WTC11 (cell line): ENCODE data around the gene DHFR2.

Source experiments
- TF ChIP-seq, protein P1 (sequence below): sonication (generic); formaldehyde crosslinking; IDR thresholded peaks from 2 replicates; pipeline ENCODE4 v1.8.0; 2022; ENCODE audit warnings: mild to moderate bottlenecking, missing genetic modification reagents
- TF ChIP-seq, protein P2 (sequence below): fragments of 200-600 bp; IDR thresholded peaks from 2 replicates; pipeline ENCODE4 v1.8.0; 2022; ENCODE audit warnings: antibody characterized with exemption
- TF ChIP-seq, protein P3 (sequence below): sonication (generic); formaldehyde crosslinking; IDR thresholded peaks from 2 replicates; pipeline ENCODE4 v1.8.1; 2023; ENCODE audit warnings: mild to moderate bottlenecking, moderate library complexity, missing genetic modification reagents
- TF ChIP-seq, protein P4 (sequence below): sonication (generic); formaldehyde crosslinking; conservative IDR thresholded peaks from 2 replicates; pipeline ENCODE4 v1.8.1; 2022; ENCODE audit warnings: mild to moderate bottlenecking, missing genetic modification reagents

DNA sequence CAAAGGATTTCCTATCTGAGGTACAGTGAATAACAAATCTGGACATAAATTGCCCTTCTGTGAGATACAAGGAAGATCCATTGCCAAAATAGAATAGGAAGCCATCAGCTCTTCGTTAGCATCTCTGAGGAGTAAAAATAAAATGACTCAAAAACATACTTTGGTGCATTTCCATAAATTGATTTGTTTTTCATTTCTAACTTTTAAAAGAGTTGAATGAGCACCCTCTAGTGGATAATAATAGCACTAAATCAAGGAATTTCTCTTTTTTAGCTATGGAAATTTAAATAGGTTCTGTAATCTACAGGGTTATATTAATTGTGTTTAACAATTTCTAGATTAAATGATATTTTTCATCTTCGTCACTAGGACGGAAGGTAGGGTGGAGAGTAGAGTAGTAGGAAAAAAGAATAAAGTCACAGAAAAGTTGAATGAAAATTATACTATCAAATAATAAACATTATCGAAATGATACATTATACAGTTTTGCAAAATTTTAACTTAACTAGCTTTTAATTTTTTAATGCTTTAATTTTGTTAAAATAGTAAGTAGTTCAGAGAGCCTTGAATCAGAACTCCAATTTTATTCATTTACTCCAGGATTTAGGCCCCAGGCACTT, 6.6 kb upstream of the DHFR2 start:
- TF ChIP-seq, protein P1, sequence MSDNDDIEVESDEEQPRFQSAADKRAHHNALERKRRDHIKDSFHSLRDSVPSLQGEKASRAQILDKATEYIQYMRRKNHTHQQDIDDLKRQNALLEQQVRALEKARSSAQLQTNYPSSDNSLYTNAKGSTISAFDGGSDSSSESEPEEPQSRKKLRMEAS (CRISPR knock-in tag) = no peak
- TF ChIP-seq, protein P2, sequence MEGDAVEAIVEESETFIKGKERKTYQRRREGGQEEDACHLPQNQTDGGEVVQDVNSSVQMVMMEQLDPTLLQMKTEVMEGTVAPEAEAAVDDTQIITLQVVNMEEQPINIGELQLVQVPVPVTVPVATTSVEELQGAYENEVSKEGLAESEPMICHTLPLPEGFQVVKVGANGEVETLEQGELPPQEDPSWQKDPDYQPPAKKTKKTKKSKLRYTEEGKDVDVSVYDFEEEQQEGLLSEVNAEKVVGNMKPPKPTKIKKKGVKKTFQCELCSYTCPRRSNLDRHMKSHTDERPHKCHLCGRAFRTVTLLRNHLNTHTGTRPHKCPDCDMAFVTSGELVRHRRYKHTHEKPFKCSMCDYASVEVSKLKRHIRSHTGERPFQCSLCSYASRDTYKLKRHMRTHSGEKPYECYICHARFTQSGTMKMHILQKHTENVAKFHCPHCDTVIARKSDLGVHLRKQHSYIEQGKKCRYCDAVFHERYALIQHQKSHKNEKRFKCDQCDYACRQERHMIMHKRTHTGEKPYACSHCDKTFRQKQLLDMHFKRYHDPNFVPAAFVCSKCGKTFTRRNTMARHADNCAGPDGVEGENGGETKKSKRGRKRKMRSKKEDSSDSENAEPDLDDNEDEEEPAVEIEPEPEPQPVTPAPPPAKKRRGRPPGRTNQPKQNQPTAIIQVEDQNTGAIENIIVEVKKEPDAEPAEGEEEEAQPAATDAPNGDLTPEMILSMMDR = no peak
- TF ChIP-seq, protein P3, sequence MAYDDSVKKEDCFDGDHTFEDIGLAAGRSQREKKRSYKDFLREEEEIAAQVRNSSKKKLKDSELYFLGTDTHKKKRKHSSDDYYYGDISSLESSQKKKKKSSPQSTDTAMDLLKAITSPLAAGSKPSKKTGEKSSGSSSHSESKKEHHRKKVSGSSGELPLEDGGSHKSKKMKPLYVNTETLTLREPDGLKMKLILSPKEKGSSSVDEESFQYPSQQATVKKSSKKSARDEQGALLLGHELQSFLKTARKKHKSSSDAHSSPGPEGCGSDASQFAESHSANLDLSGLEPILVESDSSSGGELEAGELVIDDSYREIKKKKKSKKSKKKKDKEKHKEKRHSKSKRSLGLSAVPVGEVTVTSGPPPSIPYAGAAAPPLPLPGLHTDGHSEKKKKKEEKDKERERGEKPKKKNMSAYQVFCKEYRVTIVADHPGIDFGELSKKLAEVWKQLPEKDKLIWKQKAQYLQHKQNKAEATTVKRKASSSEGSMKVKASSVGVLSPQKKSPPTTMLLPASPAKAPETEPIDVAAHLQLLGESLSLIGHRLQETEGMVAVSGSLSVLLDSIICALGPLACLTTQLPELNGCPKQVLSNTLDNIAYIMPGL (CRISPR knock-in tag) = no peak
- TF ChIP-seq, protein P4, sequence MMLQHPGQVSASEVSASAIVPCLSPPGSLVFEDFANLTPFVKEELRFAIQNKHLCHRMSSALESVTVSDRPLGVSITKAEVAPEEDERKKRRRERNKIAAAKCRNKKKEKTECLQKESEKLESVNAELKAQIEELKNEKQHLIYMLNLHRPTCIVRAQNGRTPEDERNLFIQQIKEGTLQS (CRISPR knock-in tag) = no peak
